Fibroblast of mammary gland (primary cell): Measurements from ENCODE around the gene FANCC.

Source experiments
- DNase-seq: peaks from one replicate; pipeline ENCODE4 v3.0.0-alpha.2; 2010; ENCODE audit warnings: low read depth
- H3K4me3 ChIP-seq: 2 replicates; pipeline ENCODE4 v1.5.1; 2011; ENCODE audit warnings: low read depth, mild to moderate bottlenecking, low read length, moderate library complexity; ENCODE audit not compliant: control insufficient read depth
- TF ChIP-seq, protein P1 (sequence below): conservative IDR thresholded peaks from 2 replicates; pipeline ENCODE4 v1.5.1; 2011; ENCODE audit warnings: low read depth, low read length, inconsistent platforms; ENCODE audit not compliant: control insufficient read depth, insufficient read depth

The FANCC gene, protein sequence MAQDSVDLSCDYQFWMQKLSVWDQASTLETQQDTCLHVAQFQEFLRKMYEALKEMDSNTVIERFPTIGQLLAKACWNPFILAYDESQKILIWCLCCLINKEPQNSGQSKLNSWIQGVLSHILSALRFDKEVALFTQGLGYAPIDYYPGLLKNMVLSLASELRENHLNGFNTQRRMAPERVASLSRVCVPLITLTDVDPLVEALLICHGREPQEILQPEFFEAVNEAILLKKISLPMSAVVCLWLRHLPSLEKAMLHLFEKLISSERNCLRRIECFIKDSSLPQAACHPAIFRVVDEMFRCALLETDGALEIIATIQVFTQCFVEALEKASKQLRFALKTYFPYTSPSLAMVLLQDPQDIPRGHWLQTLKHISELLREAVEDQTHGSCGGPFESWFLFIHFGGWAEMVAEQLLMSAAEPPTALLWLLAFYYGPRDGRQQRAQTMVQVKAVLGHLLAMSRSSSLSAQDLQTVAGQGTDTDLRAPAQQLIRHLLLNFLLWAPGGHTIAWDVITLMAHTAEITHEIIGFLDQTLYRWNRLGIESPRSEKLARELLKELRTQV

DNA sequence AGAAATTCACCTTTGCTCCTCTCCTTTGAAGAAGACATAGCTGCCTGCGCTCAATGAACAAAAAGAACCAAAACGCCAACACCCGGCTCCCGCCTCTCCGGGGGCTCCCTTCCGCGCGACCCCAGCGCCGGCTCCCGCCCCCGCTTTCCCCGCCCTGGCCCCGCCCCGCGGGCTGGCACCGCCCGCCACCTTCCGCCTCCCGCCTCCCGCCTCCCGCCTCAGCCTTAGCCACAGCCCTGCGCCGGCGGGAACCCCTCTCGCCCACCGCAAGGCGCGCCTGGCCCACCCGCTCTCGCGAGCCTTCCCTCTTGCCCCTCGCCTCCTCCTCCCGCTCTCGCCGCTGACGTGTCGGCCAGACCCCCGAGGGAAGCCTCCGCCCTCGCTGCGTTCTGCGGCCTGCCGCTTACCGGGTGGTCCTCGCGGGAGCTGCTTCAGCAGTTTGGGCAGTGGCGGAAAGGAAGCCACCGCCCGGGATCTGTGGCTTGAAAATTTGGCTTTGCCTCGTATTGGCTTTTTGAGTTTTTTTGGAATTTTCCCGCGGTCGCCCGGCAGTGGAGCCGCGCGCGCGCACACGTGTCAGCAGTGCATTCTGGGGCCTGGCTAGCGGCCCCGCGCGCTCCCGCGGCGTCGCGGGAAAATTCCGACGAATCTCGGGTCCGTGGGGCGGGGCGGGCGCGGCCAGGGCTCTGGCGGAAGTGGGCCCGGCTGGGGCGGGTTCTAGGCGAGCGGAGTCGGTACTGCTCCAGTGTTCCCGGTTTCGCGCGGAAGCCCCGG, at the start of gene FANCC:
Gene FANCC (minus strand): TSS at position 591 of the 774 bp plus-strand sequence. CDS start 68,418 bp downstream, outside the sequence.
- peak within 1 kb of the TSS; percentile 85 for H3K4me3 ChIP-seq
- TF ChIP-seq, protein P1, sequence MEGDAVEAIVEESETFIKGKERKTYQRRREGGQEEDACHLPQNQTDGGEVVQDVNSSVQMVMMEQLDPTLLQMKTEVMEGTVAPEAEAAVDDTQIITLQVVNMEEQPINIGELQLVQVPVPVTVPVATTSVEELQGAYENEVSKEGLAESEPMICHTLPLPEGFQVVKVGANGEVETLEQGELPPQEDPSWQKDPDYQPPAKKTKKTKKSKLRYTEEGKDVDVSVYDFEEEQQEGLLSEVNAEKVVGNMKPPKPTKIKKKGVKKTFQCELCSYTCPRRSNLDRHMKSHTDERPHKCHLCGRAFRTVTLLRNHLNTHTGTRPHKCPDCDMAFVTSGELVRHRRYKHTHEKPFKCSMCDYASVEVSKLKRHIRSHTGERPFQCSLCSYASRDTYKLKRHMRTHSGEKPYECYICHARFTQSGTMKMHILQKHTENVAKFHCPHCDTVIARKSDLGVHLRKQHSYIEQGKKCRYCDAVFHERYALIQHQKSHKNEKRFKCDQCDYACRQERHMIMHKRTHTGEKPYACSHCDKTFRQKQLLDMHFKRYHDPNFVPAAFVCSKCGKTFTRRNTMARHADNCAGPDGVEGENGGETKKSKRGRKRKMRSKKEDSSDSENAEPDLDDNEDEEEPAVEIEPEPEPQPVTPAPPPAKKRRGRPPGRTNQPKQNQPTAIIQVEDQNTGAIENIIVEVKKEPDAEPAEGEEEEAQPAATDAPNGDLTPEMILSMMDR, result no peak
- peak; percentile 85 for DNase-seq

DNA sequence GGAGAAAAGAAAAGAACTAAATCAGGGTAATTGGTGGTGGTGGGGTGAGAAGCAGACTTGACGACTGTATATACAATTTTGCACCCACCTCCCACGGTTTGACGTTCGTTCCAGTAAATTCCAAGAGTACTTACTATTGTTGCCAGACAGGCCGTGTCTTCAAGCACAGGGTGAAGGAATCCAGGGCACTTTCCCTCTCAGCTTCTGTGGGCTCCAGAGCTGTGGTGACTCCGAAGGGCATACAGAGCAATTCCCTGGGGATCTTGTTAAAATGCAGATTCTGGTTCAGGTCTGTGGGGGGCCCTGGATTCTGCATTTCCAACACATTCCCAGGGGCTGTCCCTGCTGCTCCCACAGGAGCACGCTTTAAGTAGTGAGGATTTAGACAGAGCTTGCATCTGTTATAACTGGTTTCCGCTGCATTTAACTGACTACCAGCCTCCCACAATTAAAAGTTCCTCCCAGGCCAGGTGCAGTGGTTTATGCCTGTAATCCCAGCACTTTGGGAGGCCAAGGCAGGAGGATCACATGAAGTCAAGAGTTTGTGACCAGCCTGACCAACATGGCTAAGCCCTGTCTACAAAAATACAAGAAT, 49.3 kb upstream of the FANCC start:
- H3K4me3 ChIP-seq, result no peak overlapping the region
- TF ChIP-seq, protein P1, result no peak
- DNase-seq, result no peak

DNA sequence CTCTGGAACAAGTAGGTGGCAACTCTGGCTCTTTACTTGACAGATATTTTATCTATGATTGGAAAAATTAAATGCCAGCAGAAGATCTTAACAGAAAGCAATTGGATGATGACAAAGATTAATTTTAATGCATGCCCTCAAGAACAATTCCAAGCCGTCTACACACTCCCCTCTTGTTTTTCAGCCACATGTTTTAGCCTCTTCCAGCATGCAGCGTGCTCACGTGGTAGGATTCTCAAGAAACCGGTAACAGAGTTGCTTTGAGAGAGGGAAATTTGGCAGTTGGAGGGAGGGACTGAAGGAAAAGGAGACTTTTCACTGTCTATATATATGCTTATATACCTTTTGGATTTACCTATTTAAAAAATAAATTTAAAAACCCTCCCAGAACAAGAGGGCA, 48.3 kb upstream of the FANCC start:
- DNase-seq, result no peak
- TF ChIP-seq, protein P1, result no peak
- H3K4me3 ChIP-seq, result no peak overlapping the region

DNA sequence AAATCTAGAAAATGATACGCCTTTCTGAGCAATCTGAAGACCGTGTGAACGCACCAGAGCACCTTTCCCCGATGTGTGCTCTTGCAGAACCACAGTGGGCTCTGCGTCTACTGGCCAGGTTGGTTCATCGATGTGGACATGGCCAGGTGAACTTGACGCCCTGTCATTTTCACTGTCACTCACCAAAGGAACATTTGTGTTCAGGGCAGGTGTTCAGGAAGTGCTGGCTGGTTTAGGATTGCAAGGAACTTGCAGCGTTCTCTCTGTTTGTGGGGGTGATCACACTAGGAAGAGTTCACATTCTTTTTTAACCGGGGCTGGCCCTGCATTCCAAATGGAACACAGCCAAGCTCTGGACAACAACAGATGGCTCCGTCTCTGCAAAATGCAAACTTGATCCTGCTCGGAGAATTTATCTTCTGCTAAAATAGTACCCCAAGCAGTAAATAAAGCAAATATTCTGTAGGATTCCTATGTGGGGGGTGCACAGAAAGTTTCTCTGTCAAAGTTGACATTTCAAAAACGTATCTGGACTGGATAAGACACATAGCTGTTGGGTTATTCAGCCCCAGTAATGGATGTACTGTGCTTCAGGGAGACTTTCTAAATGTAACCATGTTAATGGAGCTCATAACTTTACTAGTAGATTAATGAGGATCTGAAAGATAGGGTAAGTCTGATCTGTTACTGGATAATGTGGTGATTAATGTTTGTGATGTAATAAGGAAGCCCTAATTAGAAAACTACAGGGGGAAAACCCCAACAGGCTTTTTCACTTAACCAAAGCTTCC, 45.7 kb upstream of the FANCC start:
- DNase-seq, result no peak
- no peak overlapping the region for H3K4me3 ChIP-seq

DNA sequence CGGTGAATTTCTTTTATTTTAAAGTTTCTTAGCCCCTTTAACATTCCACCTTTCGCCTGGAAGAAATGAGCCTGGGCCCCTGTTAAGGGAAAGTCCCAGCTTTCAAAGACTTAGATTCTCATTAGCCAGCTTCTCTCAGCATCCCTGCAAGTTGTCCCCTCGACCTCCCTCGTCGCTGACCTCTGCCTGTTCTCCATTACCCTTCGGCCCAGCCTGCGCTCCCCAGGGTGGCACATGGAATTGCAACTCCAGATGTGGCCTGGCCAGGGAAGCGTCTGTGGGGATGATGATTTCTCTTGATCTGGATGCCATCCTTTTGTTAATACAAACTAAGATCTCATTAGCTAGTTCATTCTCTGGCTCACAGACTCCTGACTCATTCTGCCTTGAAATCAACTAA, 43.4 kb upstream of the FANCC start:
- DNase-seq, result no peak
- TF ChIP-seq, protein P1, result no peak
- H3K4me3 ChIP-seq, result no peak overlapping the region

More for the DNA sequence above, 45.7 kb upstream of the FANCC start:
- TF ChIP-seq, protein P1, result no peak

DNA sequence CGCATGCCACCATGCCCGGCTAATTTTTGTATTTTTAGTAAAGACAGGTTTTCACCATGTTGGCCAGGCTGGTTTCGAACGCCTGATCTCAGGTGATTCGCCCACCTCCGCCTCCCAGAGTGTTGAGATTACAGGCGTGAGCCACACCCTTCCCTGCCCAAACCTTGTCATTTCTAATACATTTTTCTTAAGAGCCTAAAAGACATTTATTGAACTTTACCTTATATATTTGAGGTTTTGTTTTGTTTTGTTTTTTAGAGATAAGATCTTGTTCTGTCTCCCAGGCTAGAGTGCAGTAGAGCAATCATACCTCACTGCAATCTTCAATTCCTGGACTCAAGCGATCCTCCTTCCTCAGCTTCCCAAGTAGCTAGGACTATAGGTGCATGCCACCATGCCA, 39.8 kb upstream of the FANCC start:
- no peak for DNase-seq
- H3K4me3 ChIP-seq, result no peak overlapping the region
- TF ChIP-seq, protein P1, result no peak
